GM21360 (cell line): Measurements from ENCODE around the gene C10orf62.
"Not testable (repeated sequence)": the region's sequence is repeated elsewhere in the genome, so short reads cannot be mapped to it uniquely, and the experiment has no call there.

Experiments used
- ATAC-seq: cut with Tn5 transposase; IDR thresholded peaks from one replicate; pipeline ENCODE4 v1.9.1; 2021; ENCODE audit warnings: mild to moderate bottlenecking, moderate library complexity; ENCODE audit not compliant: unreplicated experiment

The C10orf62 gene

GRCh38 chr10:97563337-97563736, 26.2 kb upstream of the C10orf62 start:
- ATAC-seq = no peak

GRCh38 chr10:97564776-97565175, 24.7 kb upstream of the C10orf62 start:
- no peak for ATAC-seq

- no peak for ATAC-seq
Observed at GRCh38 chr10:97566336-97566996, 23.1 kb upstream of the C10orf62 start.

GRCh38 chr10:97567891-97568290, 21.6 kb upstream of the C10orf62 start:
- ATAC-seq = no peak

- ATAC-seq = no peak
Observed at GRCh38 chr10:97570146-97570788, 19.3 kb upstream of the C10orf62 start.

- no peak for ATAC-seq
Observed at GRCh38 chr10:97570789-97571471, 18.6 kb upstream of the C10orf62 start.

GRCh38 chr10:97571622-97572021, 17.9 kb upstream of the C10orf62 start:
- ATAC-seq = no peak

- no peak for ATAC-seq
Observed at GRCh38 chr10:97572214-97572989, 17.1 kb upstream of the C10orf62 start, which contains the start of gene ANKRD2. Gene ANKRD2 (plus strand): TSS chr10:97572779. CDS start chr10:97572789, 10 bp downstream.

- no peak for ATAC-seq
Observed at GRCh38 chr10:97573021-97573420, 16.5 kb upstream of the C10orf62 start.

GRCh38 chr10:97573672-97574071, 15.8 kb upstream of the C10orf62 start:
- ATAC-seq = no peak

GRCh38 chr10:97574374-97575126, 15.0 kb upstream of the C10orf62 start:
- ATAC-seq = no peak

GRCh38 chr10:97575127-97575668, 14.3 kb upstream of the C10orf62 start:
- ATAC-seq = no peak

GRCh38 chr10:97576487-97576886, 13.0 kb upstream of the C10orf62 start:
- ATAC-seq = not testable (repeated sequence)

- ATAC-seq = no peak
Observed at GRCh38 chr10:97577701-97578100, 11.8 kb upstream of the C10orf62 start.

- ATAC-seq = no peak
Observed at GRCh38 chr10:97578171-97578844, 11.2 kb upstream of the C10orf62 start.

- no peak for ATAC-seq
Observed at GRCh38 chr10:97580421-97581367, 8.8 kb upstream of the C10orf62 start.

GRCh38 chr10:97582169-97582568, 7.4 kb upstream of the C10orf62 start:
- no peak for ATAC-seq

GRCh38 chr10:97583476-97583875, 6.0 kb upstream of the C10orf62 start:
- ATAC-seq = no peak
